HG03045 (cell line): ENCODE data around the gene TADA2A.

ENCODE experiments used
- ATAC-seq: cut with Tn5 transposase; IDR thresholded peaks from one replicate; pipeline ENCODE4 v1.9.1; 2021; ENCODE audit warnings: mild to moderate bottlenecking, moderate library complexity; ENCODE audit not compliant: unreplicated experiment

TADA2A gene

GRCh38 chr17:37406635-37407461 is at the start of gene TADA2A, which contains the start of gene ACACA:
TSS of gene TADA2A (plus strand) at chr17:37406886. CDS start at chr17:37411366, 4,480 bp downstream.
TSS of gene ACACA (minus strand) at chr17:37406836. CDS start at chr17:37406299, 537 bp downstream.
- peak; percentile 82 for ATAC-seq

GRCh38 chr17:37358098-37358829 is 48.4 kb upstream of the TADA2A start:
- peak; percentile 22 for ATAC-seq

- peak; percentile 93 for ATAC-seq
Measured at GRCh38 chr17:37358830-37359681, 47.6 kb upstream of the TADA2A start.

GRCh38 chr17:37359682-37360188 is 47.0 kb upstream of the TADA2A start:
- ATAC-seq, result no peak

- ATAC-seq, result no peak
Measured at GRCh38 chr17:37360632-37361031, 46.1 kb upstream of the TADA2A start.

- ATAC-seq, result no peak
Measured at GRCh38 chr17:37361543-37361942, 45.1 kb upstream of the TADA2A start.

- ATAC-seq, result no peak
Measured at GRCh38 chr17:37365589-37365988, 41.1 kb upstream of the TADA2A start.

- ATAC-seq, result no peak
Measured at GRCh38 chr17:37368577-37368976, 38.1 kb upstream of the TADA2A start.

GRCh38 chr17:37373530-37374159 is 33.0 kb upstream of the TADA2A start:
- peak; percentile 43 for ATAC-seq

- ATAC-seq, result no peak
Measured at GRCh38 chr17:37375706-37376105, 31.0 kb upstream of the TADA2A start, which contains the start of gene C17orf78. TSS of gene C17orf78 (plus strand) at chr17:37375985. CDS start at chr17:37376093, 108 bp downstream.

GRCh38 chr17:37382056-37382455 is 24.6 kb upstream of the TADA2A start:
- ATAC-seq, result no peak

GRCh38 chr17:37384560-37385149 is 22.0 kb upstream of the TADA2A start:
- ATAC-seq, result no peak

- no peak for ATAC-seq
Measured at GRCh38 chr17:37385474-37385990, 21.2 kb upstream of the TADA2A start.

GRCh38 chr17:37386462-37386861 is 20.2 kb upstream of the TADA2A start:
- ATAC-seq, result no peak

GRCh38 chr17:37388266-37388665 is 18.4 kb upstream of the TADA2A start:
- no peak for ATAC-seq

GRCh38 chr17:37389160-37389559 is 17.5 kb upstream of the TADA2A start:
- ATAC-seq, result no peak

GRCh38 chr17:37391146-37391545 is 15.5 kb upstream of the TADA2A start:
- no peak for ATAC-seq

GRCh38 chr17:37392024-37392590 is 14.6 kb upstream of the TADA2A start:
- ATAC-seq, result no peak

- no peak for ATAC-seq
Measured at GRCh38 chr17:37393352-37393751, 13.3 kb upstream of the TADA2A start.
